Hippocampal formation (tissue), 2 donors: ENCODE data around the gene ANP32D.
"Not testable (repeated sequence)": the region's sequence is repeated elsewhere in the genome, so short reads cannot be mapped to it uniquely, and the experiment has no call there.

Experiments used
- DNase-seq, 2 donors: peaks; one replicate each; lab custom pipeline; 2025; lab: John Stamatoyannopoulos, UW

The ANP32D gene

DNA sequence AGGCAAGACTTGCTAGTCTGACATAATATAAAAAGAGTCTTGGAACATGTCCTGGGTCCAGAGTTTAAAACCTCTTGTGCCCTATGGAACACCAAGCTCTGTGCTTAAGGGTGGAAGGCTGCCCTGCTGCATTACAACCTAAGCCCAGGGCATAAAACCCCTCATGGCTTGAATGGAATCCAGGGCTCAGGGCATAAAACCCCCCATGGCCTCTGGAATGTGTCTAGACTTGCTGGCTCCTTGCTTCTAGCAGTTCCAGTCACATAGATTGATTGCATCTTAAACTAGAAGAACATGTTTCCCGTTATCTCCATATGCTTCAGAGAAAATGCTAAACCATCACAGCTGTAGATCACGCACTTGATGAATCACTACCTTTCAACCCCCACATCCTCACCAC is 34.5 kb downstream of the ANP32D start:
- not testable (repeated sequence) for DNase-seq

DNA sequence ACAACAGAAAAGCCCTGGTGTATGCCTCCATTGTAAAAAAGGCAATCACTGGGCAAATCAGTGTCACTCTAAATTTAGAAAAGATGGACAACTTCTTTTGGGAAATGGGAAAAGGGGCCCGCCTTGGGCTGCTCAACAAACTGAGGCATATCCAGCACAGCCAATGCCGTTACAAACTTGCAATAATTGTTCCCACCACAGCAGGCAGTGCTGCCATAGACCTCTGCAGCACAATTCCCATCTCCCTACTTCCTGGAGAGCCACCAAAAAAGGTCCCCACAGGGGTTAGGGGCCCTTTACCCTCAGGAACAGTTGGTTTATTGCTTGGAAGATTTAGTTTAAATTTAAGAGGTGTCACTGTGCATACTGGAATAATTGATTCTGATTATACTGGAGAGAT is 36.6 kb downstream of the ANP32D start:
- DNase-seq: no peak

DNA sequence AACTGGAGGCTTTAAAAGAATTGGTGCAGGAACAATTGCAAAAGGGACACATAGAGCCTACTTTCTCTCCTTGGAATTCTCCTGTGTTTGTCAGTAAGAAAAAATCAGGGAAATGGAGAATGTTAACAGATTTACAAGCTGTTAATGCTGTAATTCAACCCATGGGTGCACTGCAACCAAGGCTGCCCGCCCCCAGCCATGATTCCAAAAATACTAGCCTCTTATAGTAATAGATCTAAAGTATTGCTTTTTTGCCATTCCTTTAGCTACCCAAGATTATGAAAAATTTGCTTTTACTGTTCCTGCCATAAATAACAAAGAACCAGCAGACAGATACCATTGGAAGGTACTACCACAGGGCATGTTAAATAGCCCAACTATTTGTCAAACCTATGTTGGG is 37.8 kb downstream of the ANP32D start:
- DNase-seq: no peak

DNA sequence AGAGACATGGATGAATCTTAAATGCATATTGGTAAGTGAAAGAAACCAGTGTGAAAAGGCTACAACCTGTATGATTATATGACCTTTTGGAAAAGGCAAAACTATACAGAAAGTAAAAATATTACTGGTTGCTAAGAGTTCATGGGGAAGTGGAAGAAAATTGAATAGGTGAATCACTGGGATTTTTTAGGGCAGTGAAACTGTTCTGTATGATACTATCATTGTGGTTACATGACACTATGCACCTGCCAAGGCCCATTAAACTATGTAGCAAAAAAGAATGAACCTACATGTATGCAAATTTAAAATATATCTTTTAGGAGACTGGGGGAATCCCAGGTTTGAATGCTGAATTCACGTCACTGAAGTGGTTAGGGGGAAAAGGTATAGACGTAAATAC is 40.5 kb downstream of the ANP32D start:
- no peak for DNase-seq

DNA sequence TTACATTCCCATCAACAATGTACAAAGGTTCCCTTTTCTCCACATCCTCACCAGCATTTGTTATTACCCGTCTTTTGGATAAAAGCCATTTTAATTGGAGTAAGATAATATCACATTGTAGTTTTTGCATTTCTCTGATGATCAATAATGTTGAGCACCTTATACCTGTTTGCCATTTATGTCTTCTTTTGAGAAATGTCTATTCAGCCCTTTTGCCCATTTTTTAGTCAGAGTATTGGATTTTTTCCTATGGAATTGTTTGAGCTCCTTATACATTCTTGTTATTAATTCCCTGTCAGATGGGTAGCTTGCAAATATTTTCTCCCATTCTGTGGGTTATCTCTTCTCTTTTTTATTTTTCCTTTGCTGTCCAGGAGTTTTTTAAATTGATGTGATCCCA is 42.4 kb downstream of the ANP32D start:
- no peak for DNase-seq

GRCh38 chr12:48520381-48520780 is 48.0 kb downstream of the ANP32D start:
- not testable (repeated sequence) for DNase-seq
